PFSK-1 (cell line): ENCODE results near the gene BCL11A.

Source experiments
- SIN3A ChIP-seq: IDR thresholded peaks from 2 replicates; pipeline ENCODE4 v1.6.1; 2012; ENCODE audit warnings: mild to moderate bottlenecking, low read length, moderate library complexity, borderline replicate concordance; ENCODE audit not compliant: insufficient read depth
- TF ChIP-seq, protein P1 (sequence below), 2 experiments: IDR thresholded peaks; 2 replicates each; pipeline versions ENCODE4 v1.6.1 to v1.8.0; 2011 to 2012; ENCODE audit warnings: low read depth in 2 of 2, low read length in 2 of 2, control low read depth in 1 of 2, inconsistent platforms in 1 of 2, mild to moderate bottlenecking in 1 of 2, moderate library complexity in 1 of 2; ENCODE audit not compliant: insufficient read depth in 1 of 2

DNA sequence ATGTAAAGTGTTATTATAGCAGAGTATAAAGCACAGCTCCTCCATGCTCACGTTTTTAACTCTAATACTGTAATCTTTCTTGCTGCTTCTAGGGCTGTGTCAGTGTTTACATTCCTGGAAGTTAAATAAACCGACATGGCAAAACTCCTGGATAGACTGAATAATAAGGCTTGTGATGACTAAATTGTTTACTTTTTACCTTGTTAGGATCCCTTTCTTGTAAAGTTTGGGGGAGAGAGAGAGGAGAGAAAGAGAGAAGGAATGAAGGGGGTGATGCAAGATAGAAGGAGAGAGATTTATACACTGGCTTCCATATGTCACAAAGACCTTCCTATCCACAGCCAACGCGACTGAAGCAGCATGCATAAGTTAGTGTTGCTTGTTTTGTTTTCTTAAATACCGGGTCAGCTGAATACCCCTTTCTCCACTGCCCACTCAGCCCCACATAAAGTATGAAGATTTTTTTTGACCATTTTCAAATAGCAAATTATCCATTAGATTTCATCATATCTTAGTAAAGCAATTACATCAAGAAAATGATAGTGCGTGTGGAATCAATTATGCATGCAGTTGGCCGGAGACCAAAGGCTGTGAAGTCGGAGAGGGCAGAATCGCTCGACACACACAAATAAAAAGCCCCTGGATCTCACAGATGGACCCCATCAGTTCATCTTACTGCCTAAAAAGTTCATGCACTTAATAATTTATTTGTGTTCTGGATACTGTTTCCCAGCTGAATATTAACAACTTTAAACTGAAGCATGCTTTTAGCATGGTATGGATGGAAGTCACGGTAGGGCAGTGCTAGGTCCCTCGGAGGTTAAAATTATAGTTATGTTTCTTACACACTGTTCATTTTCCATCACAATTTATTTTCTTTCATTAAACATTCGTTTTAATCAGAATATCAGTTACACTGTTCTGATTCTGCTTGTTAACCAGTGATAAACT is 20.1 kb downstream of the BCL11A start:
- TF ChIP-seq, protein P1, sequence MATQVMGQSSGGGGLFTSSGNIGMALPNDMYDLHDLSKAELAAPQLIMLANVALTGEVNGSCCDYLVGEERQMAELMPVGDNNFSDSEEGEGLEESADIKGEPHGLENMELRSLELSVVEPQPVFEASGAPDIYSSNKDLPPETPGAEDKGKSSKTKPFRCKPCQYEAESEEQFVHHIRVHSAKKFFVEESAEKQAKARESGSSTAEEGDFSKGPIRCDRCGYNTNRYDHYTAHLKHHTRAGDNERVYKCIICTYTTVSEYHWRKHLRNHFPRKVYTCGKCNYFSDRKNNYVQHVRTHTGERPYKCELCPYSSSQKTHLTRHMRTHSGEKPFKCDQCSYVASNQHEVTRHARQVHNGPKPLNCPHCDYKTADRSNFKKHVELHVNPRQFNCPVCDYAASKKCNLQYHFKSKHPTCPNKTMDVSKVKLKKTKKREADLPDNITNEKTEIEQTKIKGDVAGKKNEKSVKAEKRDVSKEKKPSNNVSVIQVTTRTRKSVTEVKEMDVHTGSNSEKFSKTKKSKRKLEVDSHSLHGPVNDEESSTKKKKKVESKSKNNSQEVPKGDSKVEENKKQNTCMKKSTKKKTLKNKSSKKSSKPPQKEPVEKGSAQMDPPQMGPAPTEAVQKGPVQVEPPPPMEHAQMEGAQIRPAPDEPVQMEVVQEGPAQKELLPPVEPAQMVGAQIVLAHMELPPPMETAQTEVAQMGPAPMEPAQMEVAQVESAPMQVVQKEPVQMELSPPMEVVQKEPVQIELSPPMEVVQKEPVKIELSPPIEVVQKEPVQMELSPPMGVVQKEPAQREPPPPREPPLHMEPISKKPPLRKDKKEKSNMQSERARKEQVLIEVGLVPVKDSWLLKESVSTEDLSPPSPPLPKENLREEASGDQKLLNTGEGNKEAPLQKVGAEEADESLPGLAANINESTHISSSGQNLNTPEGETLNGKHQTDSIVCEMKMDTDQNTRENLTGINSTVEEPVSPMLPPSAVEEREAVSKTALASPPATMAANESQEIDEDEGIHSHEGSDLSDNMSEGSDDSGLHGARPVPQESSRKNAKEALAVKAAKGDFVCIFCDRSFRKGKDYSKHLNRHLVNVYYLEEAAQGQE (IDR thresholded peaks at IDR 0.05; ENCODE audit: insufficient read depth in 1 of 2, low read depth in 2 of 2, low read length in 2 of 2) = no peak
- TF ChIP-seq SIN3A = no peak
